SK-N-SH (cell line): ENCODE results near the gene DNAJC1.
"Not testable (repeated sequence)": the region's sequence is repeated elsewhere in the genome, so short reads cannot be mapped to it uniquely, and the experiment has no call there.

Experiments used
- CTCF ChIP-seq: fragments of 200-600 bp; sonication (generic); IDR thresholded peaks from 2 replicates; pipeline ENCODE4 v1.6.1; 2017; ENCODE audit warnings: antibody characterized with exemption, mild to moderate bottlenecking, moderate library complexity
- EP300 ChIP-seq, 2 experiments: IDR thresholded peaks; 2 replicates each; pipeline versions ENCODE4 v1.4.0 to v1.6.1; 2012; ENCODE audit warnings: borderline replicate concordance in 1 of 2, low read depth in 1 of 2, low read length in 1 of 2
- FOXM1 ChIP-seq: IDR thresholded peaks from 2 replicates; pipeline ENCODE4 v1.4.0; 2012; ENCODE audit warnings: low read depth, mild to moderate bottlenecking
- GABPA ChIP-seq: IDR thresholded peaks from 2 replicates; pipeline ENCODE4 v1.4.0; 2012; ENCODE audit warnings: low read depth, mild to moderate bottlenecking
- GATA2 ChIP-seq: sonication (generic); formaldehyde crosslinking; IDR thresholded peaks from 2 replicates; pipeline ENCODE4 v1.5.0; 2020; ENCODE audit warnings: mild to moderate bottlenecking, missing genetic modification reagents
- NFIC ChIP-seq: IDR thresholded peaks from 2 replicates; pipeline ENCODE4 v1.4.0; 2012; ENCODE audit warnings: borderline replicate concordance
- POLR2AphosphoS5 ChIP-seq: IDR thresholded peaks from 2 replicates; pipeline ENCODE4 v1.6.1; 2012; ENCODE audit warnings: low read depth, low read length
- YY1 ChIP-seq: IDR thresholded peaks from 2 replicates; pipeline ENCODE4 v1.4.0; 2012; ENCODE audit warnings: low read depth, mild to moderate bottlenecking

GRCh38 chr10:22021144-22021543 is 17.6 kb upstream of the DNAJC1 start:
- TF ChIP-seq CTCF; GABPA; YY1; FOXM1; EP300 (IDR thresholded peaks at IDR 0.05; ENCODE audit: borderline replicate concordance in 1 of 2, low read depth in 1 of 2, low read length in 1 of 2); POLR2AphosphoS5; GATA2 (CRISPR knock-in tag); NFIC: not testable (repeated sequence)
